Stimulated activated CD8-positive, alpha-beta memory T cell treated with anti-CD3 and anti-CD28 coated beads, Interleukin-4, amount 100 ng/mL, for 24 hours (primary cell): ENCODE data around the gene PLD2.
"Not testable (repeated sequence)": the region's sequence is repeated elsewhere in the genome, so short reads cannot be mapped to it uniquely, and the experiment has no call there.

Source experiments
- DNase-seq: peaks from one replicate; pipeline ENCODE4 v3.0.0-alpha.2; 2020; ENCODE audit warnings: low read depth

PLD2 gene

GRCh38 chr17:4856937-4857314 is 50.0 kb downstream of the PLD2 start:
- DNase-seq, result no peak

- not testable (repeated sequence) for DNase-seq
These were observed 50.4 kb downstream of the PLD2 start for GRCh38 chr17:4857347-4857746.

- no peak for DNase-seq
These were observed 51.3 kb downstream of the PLD2 start for GRCh38 chr17:4858068-4858881.

- no peak for DNase-seq
These were observed 51.9 kb downstream of the PLD2 start for GRCh38 chr17:4858882-4859260.

GRCh38 chr17:4859816-4860625 is 53.1 kb downstream of the PLD2 start:
- no peak for DNase-seq

GRCh38 chr17:4860651-4861050 is 53.7 kb downstream of the PLD2 start:
- DNase-seq, result no peak

- DNase-seq, result no peak
These were observed 54.1 kb downstream of the PLD2 start for GRCh38 chr17:4861052-4861451.

GRCh38 chr17:4862720-4863119 is 55.8 kb downstream of the PLD2 start:
- no peak for DNase-seq

- no peak for DNase-seq
These were observed 56.4 kb downstream of the PLD2 start for GRCh38 chr17:4863321-4863720.

GRCh38 chr17:4867535-4867934 is 60.6 kb downstream of the PLD2 start:
- DNase-seq, result not testable (repeated sequence)

- not testable (repeated sequence) for DNase-seq
These were observed 62.4 kb downstream of the PLD2 start for GRCh38 chr17:4869058-4869998.

- DNase-seq, result no peak
These were observed 63.9 kb downstream of the PLD2 start for GRCh38 chr17:4870855-4871254.

GRCh38 chr17:4872786-4873185 is 65.8 kb downstream of the PLD2 start:
- DNase-seq, result no peak
